CD4-positive, alpha-beta T cell treated with Interleukin-4 for 1 hour (primary cell): ENCODE data around the gene AHNAK.

Experiments used
- DNase-seq, 2 donors: peaks; one replicate each; pipeline ENCODE4 v3.0.0-alpha.2; 2020 to 2022

AHNAK gene

DNA sequence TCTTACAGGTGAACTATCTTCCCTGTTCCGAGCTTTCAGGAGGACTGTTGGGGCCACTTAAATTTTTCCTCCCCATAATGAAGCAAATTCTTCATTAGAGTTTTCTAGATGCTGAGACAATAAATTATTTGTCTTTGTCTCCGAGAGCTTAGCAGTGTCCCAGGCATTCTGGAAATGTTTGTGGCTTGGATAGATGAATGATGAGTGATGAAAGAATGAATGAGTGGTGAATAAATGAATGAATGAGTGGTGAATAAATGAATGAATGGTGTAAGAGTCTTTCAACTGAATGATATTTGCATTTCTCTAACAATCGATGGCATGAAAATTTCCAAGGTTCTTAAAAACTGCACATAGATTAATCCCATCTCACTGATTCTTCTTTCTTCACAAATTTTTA lies 52.8 kb downstream of the AHNAK start:
- DNase-seq = no peak

DNA sequence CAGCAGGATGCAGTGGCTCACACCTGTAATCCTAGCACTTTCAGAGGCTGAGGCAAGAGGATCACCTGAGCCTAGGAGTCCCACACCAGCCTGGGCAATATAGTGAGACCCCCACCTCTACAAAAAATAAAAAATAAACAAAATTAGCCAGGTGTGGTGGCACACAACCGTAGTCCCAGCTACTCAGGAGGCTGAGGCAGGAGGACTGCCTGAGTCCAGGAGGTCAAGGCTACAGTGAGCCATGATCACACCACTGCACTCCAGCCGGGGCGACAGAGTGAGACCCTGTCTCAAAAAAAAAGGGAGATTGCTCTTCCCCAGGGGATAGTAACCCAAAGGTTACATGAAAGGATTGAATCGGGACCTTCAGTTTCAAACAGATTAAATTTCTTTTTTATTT lies 54.0 kb downstream of the AHNAK start:
- no peak for DNase-seq

DNA sequence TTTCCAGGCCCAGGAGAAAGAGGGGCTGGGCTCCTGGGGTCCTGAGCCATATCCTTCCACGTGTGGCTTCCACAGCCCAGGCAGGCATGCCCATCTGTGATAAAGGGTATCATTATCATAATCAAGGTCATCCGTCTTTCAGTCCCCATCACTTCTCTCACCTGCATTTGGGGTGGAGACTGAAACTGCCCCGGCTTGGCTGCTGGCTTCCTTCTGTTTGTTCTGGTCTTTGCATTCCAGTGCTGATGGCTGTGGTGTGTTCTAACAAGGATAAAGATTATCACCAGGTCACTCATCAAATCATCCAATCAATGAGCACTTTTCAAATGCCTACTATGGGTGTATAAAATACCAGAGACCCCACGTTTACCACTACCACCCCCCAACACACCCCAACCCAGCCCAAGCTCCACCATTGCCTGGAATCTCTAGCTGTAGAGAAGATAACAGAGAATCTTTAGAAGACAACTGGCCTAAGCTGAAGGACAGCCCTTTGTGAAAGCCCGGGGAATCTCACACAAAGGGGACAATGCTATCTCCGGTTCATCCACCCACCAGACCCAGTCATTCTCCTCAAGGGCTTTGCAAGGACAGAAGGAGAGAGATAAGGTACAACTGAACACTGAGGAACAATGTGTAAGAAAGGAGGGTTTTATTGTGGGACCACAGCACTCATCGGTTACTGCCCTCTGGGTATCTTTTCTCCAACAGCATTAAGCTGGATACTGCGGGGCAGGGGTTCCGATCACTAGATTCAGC lies 54.9 kb downstream of the AHNAK start:
- DNase-seq = no peak

DNA sequence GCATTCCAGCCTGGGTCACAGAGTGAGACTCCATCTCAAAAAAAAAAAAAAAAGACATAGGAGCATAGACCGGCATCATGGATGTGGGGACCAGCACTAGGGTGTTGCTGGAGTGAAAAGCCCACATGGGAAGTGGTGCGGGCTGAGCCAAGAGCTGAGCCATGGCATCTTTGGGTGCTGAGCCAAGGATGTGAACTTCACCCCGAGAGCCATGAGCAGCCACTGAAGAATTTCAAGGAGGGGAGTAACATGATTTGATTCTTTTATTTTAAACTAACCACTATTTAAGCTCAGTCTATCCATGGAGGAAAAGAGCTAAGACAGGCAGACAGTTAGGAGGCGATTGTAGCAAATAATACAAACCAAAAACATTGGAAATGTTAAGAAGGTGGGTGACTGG lies 57.4 kb downstream of the AHNAK start:
- DNase-seq = no peak

DNA sequence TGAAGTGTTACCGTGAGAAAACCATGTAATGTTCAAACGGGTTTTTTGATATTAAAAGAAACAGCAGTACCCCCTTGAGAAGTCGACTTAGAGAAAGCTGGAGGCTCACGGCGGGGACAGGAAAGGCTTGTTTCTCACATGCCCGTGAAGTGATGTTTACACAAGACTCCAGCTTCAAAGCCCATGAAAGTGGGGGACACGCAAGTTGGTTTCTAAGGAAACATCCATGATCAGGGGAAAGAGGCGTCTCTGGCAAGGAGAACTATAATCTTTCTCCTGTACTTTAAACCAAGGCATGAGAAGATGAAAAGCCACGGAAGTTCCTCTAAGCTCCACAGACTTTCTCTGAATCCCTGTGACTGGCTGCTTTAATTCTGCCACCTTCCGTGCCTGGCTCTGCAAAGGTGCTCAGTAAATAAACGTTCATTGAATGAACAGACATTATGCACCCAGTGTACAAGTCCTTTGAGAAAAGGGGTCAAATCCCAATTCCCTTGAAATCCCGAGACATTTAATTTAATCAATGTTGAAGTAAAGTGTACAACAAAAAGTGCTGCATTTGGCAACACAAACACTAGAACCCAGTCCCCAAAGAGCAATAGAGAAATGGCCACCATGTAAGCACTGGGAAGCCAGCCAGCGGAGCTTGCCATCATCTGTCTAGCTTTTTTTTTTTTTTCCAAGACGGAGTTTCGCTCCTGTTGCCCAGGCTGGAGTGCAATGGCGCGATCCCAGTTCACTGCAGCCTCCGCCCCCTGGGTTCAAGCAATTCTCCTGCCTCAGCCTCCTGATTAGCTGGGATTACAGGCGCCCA lies 58.7 kb downstream of the AHNAK start:
- no peak for DNase-seq

DNA sequence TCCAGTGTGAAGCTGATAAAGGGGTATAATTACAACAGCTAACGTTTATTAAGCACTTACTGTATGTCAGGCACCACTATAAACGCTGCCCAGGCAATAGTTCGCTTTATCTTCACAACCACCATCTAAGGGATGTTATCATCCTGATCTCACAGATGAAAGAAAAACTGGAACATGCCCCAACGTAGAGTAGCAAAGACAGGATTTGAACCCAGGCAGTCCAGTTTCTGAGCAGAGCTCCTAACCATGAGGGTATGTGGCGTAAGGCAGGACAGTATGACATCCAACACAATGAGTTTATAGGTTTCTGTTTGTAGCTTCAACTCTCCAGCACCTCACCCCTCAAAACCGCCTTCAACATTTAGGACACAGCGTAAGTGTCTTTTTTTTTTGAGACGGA lies 59.5 kb downstream of the AHNAK start:
- no peak for DNase-seq

DNA sequence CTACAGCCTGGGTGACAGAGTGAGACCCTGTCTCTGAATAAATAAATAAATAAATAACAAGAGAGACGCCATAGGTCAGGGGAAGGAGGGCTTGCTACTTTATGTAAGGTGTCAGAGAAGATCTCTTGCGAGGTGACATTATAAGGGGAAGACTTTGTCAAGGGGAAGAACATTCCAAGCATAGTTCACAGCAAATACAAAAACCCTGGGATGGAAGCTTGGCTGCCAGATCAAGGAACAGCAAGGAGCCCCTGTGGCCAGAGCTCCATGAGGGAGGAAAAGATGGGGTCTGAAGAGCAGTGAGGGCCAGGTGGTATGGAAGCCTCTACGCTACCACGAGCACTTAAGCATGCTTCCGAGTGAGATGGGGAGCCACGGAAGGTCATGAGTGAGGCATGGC lies 62.3 kb downstream of the AHNAK start:
- DNase-seq = no peak

DNA sequence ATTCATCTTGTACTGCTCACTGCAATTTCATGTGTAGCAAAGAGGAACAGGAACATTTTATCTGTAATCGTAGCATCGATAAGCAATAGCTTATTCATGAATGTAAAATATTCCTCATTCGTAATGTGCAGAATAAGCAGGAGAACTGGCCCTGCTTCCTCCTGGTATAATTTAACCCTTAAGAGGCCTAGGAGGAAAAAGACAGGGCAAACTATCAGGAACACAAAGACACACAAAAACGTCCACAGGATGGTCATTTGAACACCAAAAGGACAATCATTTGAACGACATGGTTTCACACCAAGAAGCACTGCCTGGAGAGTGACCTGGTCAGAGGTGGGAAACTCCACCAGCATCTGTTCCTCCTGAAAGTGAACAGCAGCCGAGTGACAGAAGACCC lies 63.9 kb downstream of the AHNAK start:
- no peak for DNase-seq

DNA sequence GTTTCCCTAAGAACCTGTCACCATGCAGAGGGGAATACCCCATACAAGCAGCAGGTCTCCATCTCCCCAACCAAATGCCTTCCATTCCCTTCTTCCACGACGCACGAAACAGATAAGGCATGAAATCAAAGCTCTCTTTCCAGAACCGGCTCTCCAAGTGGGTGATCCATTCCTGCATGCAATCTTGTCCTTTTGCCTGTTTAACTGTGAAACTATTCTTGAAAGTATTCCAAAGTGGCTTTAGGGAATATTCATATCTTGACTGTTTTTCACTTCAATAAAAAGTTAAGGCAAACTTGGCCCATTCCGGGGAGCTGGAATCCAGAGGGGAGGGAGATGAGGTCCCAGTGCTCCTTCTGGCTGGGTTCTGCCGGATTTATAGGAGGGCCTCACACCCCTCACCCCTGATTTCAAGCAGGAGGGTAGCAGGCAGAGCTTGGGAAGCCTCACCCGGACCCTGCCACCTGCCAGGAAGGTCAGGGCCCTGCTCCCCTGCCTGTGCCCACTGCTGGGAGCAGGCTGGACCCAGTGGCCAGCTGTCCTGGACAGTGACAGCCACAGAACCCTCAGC lies 66.9 kb downstream of the AHNAK start:
- no peak for DNase-seq

DNA sequence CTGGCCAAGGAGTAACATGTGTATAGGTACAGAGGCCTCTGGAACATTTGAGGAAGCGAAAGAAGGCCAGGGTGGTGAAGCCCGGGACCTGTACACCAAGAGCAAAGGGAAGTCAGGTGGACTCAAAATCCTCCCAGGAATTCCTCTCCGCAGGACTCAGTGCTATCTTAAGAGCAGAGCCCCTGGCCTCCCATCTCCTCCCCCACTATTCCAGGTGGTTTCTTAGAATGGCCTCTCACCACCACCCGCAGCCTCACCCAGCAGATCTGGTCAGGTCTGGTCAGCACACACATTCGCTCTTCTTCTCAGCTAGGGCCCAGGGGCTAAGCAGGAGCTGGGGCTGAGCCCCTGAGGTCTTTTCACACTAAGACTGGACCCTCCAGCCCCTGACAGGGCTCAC lies 68.7 kb downstream of the AHNAK start:
- no peak for DNase-seq

DNA sequence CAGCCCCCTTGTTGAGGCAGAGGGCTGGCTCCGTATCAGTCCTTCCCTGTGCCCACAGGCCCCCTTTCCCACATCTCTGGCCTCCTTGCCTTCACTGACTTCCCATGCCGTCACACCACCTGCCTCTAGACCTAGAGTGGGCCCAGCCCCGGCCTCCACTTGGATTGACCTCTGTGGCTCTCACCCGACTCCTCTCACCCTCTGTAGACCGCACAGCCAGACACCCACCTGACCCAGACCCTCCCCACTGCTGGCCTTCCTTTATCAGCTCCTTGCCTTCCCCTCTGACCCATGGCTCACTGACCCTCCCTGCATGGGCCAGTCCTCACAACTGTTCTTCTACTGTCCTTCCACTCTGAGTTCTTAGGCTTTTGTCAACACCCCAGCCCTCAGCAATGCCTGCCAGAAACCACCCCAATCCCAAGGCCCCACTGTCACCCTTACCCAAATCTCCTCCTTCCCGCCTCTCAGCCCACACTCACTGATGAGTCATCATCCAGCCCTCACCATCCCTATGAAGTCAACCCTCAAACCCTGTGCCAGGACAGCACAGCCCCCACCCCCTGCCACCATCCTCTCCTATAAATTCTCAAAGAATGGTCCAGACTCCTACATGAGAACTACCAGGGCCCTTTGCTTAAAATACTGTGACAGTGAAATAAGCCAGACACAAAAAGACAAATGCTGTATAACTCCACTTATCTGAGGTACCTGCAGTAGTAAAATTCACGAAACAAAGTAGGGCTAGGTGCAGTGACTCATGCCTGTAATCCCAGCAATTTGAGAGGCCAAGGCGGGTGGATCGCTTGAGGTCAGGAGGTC lies 74.3 kb downstream of the AHNAK start:
- no peak for DNase-seq

DNA sequence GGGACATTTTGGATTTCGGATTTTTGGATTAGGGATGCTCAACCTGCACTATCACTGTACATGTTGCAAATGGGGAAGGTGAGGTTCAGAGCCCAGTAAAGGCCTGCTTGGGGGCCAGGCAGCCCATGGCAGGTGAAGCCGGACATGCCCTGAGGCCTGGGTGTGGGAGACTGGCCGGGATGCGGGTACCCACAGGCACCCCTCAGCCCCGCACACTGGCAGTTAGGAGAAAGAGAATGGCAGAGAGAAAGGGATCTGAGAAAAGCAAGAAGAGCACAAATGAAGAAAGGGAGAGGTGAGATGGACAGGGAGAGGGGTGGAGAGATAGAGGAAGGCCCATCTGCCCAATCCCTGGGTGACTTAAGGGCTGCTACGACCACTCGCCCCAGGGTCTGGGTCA lies 75.0 kb downstream of the AHNAK start:
- no peak for DNase-seq

DNA sequence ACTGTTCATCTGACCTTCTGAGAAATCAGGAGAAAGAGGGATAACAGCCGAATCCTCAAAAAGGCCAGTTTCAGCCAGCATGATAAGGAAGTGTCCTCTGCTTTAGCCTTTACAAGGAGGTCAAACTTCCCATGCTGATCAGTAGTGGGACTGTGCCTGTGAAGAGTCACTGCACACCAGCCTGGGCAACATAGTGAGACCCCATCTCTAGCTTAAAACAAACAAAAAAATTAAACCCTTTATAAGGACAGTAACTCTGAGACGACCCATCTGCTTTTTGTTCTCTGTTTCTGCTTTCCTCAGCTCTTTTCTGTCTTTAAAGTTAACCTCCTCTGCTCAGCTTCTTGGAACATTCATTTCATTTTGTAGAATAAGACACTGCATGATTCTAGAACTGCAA lies 78.0 kb downstream of the AHNAK start:
- DNase-seq = no peak

DNA sequence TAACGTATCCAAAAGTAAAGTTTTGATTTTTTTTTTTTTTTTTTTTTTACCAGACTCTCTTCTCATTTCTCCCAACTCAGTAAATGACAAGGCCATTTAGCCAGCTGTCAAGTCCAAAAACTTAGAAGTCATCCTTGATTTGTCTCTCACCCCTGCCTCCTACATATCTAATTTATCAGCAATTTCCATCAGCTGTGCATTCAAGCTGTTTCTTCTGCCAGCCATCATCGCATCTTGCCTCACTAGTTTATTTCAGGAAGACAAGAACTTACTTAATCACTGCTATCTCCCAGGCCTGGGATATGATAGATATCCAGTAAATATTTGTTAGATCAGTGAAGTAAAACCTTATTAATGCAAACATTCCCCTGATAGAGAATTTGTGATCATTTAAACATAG lies 80.2 kb downstream of the AHNAK start:
- DNase-seq = no peak

DNA sequence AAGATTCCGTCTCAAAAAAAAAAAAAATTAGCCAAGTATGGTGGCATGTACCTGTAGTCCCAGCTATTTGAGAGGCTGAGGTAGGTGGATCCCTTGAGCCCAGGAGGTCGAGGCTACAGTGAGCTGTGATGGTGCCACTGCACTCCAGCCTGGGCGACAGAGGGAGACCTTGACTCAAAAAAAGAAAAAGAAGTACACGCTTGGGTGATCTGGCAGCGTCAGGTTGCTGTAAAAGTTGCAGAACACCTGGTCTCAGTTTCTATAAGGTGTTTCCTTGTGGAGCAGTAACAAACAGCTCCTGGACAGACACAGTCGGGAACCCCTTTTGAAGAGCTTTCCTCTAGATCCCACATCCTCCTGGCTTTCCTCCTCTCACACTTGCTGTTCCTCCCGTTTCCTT lies 82.0 kb downstream of the AHNAK start:
- peak in 1 of 2 donors; percentile 13 for DNase-seq

DNA sequence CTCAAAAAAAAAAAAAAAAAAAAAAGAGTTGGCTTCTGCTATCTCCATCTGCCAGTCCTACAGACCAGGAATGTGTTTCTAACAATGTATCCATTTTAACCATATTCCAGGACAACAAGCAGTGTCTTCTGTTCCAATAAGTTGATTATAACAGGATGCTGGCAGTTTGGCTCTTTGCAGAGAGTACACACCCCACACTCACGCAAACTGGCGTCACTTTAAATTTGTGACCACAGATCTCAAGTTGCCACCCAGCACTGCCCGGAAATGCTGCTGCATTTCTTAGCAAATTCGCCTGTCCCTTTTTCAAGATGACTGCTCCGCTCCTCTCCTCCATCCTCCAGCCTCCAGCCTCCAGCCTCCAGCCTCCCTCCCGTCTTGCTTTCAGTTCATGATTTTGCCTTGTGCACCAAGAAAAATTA lies 83.5 kb downstream of the AHNAK start:
- no peak for DNase-seq

DNA sequence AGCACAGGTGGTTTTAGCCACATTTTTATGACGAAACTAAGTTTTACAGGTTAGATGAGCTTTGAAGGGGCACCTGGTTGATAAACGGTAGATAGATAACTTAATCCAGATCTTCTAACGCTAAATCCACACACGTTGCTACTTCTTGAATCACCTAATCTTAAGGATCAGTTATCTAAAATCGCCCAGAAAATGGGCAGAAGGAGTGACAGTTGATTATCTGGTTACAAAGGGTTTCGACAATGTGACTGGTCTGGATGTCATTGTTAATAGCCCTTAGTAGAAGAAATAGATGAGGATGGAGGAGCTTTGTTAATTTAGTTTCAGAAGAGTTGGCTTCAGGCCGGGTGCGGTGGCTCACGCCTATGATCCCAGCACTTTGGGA lies 84.1 kb downstream of the AHNAK start:
- no peak for DNase-seq

DNA sequence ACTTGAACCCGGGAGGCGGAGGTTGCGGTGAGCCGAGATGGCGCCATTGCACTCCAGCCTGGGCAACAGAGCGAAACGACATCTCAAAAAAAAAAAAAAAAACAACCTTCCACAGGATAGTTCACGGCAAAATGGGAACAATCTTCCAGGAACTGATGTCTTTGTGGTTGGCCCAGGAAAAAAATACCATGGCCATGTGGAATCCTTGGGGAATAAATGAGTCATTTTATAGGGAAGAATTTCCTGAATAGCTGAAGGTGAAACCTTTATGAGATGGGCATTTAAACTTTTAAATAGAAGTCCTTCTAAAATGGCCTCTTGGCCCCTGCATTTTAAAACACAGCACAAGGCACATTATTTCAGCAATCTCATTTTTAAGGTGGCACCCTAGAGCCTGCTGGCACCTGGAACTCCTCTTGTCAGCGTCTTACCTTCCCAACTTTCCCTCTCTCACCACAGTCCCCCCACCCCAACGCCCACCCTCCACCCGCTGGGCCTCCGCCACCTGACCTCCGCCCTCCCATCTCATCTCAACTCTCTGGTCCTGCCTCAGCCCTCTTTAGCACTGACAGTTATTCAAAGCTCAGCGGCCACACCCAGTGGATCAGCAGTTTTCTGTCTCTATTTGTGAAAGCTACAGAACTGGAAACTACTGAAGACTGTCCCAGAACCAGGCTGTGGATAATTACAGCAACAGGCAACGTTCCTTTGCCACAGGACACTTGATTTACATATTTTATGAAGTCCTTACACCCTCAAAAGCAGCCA lies 84.7 kb downstream of the AHNAK start:
- no peak for DNase-seq

DNA sequence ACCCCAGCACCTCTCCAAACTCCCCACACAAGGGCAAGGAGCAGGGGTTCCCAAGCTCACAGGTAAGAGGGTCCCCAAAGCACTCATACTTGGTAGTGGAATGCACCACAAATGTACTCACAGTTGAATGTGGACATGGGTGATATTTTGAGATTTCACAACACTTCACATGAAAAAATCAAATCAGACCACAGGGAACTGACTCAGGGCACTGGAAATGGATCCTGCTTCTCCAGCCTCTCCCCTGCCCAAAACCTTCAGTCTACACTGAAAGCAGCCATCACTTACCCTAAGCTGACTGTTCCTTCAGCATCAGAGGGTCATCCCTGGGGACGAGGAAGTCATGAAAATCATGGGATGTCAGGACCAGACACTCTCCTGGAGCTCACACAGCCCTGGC lies 87.5 kb downstream of the AHNAK start:
- DNase-seq = no peak

DNA sequence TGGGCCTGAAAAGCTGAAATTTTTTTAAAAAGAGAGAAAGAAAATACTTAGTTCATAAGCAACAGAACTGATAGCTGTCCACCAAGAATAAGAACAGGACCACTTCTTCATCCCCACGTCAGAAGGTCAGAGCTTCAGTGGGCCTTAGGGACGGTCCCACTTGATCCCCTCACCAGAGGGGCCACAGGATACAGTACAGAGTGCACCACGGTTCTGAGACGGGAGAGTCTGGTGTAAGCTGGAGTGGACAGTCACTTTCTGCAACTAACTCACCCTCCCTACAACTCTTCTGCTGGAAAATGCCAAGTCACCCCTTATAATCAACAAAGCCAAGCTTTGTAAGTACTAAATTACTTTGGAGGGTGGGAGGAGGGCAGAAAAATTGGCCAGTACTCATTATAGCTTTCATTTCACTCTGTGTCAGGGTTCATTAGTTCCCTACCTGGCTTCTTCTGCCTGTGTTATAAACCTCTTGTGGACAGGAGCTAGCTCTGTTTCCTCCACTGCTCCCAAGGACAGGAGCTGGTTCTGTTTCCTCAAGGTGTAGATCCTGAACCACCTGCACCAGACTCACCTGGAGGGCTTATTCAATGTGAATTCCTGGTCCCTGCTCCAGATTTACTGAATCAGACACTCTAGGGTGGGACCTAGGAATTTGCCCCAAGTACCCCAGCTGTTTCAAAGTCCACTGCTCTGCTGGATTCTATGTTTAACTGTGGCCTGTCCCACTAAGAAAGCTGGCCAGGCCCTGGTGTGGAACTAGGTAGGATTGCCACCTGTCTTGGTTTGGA lies 88.2 kb downstream of the AHNAK start:
- no peak for DNase-seq

DNA sequence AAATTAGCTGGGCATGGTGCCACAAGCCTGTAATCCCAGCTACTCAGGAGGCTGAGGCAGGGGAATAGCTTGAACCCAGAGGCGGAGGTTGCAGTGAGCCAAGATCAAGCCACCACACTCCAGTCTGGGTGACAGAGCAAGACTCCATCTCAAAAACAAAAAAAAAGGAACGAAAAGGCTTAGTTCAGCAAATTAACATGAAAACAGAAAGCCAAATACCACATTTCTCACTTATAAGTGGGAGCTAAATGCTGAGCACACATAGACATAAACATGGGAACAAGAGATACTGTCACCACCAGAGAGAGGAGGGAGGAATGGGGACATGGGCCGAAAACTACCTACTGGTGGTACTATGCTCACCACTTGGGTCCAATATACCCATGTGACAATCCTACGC lies 89.1 kb downstream of the AHNAK start:
- no peak for DNase-seq

DNA sequence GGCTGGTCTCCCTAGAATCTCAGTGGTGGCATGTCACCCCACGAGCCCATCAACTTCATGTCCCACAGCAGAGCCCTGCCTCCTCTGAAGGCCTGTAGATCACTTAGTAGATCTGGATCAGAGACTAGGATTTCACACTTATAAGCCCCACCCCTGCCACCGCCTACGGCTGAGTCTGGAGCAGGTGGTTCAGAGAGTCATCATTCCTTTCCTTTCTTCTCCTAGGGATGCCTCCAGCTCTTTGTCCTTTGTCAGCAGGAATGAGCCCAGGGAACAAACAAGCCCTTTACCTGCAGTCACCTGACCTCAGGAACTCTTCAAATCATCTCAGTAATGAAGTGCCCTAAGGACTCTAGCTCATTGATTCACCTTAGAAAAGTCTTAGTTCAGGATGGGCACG lies 90.0 kb downstream of the AHNAK start:
- no peak for DNase-seq
